HepG2 (cell line): Measurements from ENCODE around the gene CAVIN1. TPM values are rescaled to one million over a fixed set of nuclear protein-coding genes. Genes with fewer than 3 reads are reported as not detected.

Experiments used
- GZF1 ChIP-seq: sonication (generic); formaldehyde crosslinking; IDR thresholded peaks from 2 replicates; pipeline ENCODE4 v1.5.1; 2020; ENCODE audit warnings: mild to moderate bottlenecking, missing genetic modification reagents
- HMGXB4 ChIP-seq, 2 experiments: sonication (generic) in 1 of 2; formaldehyde crosslinking in 1 of 2; IDR thresholded peaks; 2 replicates each; pipeline versions ENCODE4 v1.4.0 to v1.6.1; 2018 to 2020; ENCODE audit warnings: missing genetic modification reagents in 2 of 2, borderline replicate concordance in 1 of 2, low read depth in 1 of 2, mild to moderate bottlenecking in 1 of 2, missing biosample characterization in 1 of 2
- KLF16 ChIP-seq, 2 experiments: sonication (generic) in 1 of 2; formaldehyde crosslinking in 1 of 2; IDR thresholded peaks; 2 replicates each; pipeline versions ENCODE4 v1.6.1 to v1.8.0; 2016 to 2023; ENCODE audit warnings: missing genetic modification reagents in 2 of 2, missing compliant biosample characterization in 1 of 2
- PATZ1 ChIP-seq: sonication (generic); formaldehyde crosslinking; IDR thresholded peaks from 2 replicates; pipeline ENCODE4 v1.4.0; 2020; ENCODE audit warnings: missing genetic modification reagents
- SKIL ChIP-seq: sonication (generic); formaldehyde crosslinking; IDR thresholded peaks from 2 replicates; pipeline ENCODE4 v1.8.0; 2022; ENCODE audit warnings: missing genetic modification reagents, mild to moderate bottlenecking, moderate library complexity, borderline replicate concordance
- THRA ChIP-seq: sonication (generic); formaldehyde crosslinking; IDR thresholded peaks from 2 replicates; pipeline ENCODE4 v1.4.0; 2020; ENCODE audit warnings: missing genetic modification reagents, borderline replicate concordance
- ZMYM4 ChIP-seq: sonication (generic); formaldehyde crosslinking; IDR thresholded peaks from 2 replicates; pipeline ENCODE4 v1.8.1; 2023; ENCODE audit warnings: mild to moderate bottlenecking, missing genetic modification reagents
- ZNF18 ChIP-seq: sonication (generic); formaldehyde crosslinking; IDR thresholded peaks from 2 replicates; pipeline ENCODE4 v1.8.0; 2022; ENCODE audit warnings: mild to moderate bottlenecking, missing genetic modification reagents; ENCODE audit not compliant: insufficient replicate concordance
- polyA plus RNA-seq, 8 experiments: library from polyadenylated mRNA; depleted of rRNA in 3 of 8; stranded (reverse) in 7 of 8; unstranded in 1 of 8; fragments of >200 nt; fragmentation: Illumina TruSeq in 4 of 8; extraction: Trizol in 4 of 8; gene quantifications; 2 replicates each; pipeline versions ENCODE4 v1.2.1 to v1.2.3, GENCODE V29; 2011 to 2016; ENCODE audit warnings: low read depth in 4 of 8, missing spikeins in 1 of 8, mixed read lengths in 1 of 8; ENCODE audit not compliant: insufficient read depth in 1 of 8
- total RNA-seq, 5 experiments: library from RNA; depleted of rRNA; stranded (reverse); fragments of >200 nt; fragmentation: Illumina TruSeq; extraction: Trizol; gene quantifications; 2 replicates each; pipeline ENCODE4 v1.2.3, GENCODE V29; 2016; ENCODE audit warnings: low read depth in 1 of 5
- TF ChIP-seq, protein P1 (sequence below): sonication (generic); formaldehyde crosslinking; IDR thresholded peaks from 2 replicates; pipeline ENCODE4 v1.4.0; 2020; ENCODE audit warnings: missing genetic modification reagents, borderline replicate concordance
- TF ChIP-seq, protein P2 (sequence below): sonication (generic); formaldehyde crosslinking; IDR thresholded peaks from 2 replicates; pipeline ENCODE4 v1.4.0; 2020; ENCODE audit warnings: mild to moderate bottlenecking, missing genetic modification reagents
- TF ChIP-seq, protein P3 (sequence below): sonication (generic); formaldehyde crosslinking; IDR thresholded peaks from 2 replicates; pipeline ENCODE4 v1.4.0; 2020; ENCODE audit warnings: mild to moderate bottlenecking, low read depth, missing genetic modification reagents

Gene CAVIN1
- total and polyA plus RNA-seq, 2 of the 13 experiments (the other 11 are each of a cell fraction or from before 2014, with no cell fraction given), result 15.9 to 25.5 TPM

DNA sequence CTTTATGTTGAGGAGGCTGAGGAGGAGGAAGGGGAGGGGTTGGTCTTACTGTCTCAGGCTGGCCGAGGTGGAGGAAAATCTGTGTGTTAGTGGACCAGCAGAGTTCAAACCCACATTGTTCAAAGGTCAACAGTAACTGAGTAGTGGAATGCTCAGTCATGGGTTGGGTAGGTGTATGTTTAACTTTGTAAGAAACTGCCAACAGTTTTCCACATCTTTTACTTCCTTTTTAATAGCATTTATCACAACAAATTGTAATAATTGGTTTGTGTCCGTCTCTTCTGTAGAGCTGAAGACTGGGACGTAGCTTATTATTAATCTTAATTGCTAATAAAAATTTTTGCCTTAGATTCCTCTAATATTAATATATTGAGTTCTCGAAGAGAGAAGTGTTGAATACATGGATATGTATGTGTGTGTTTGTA is 40.9 kb upstream of the CAVIN1 start (continued):
- TF ChIP-seq HMGXB4 (CRISPR knock-in tag; IDR thresholded peaks at IDR 0.05; ENCODE audit: borderline replicate concordance in 1 of 2, low read depth in 1 of 2), result peak in 1 of 2 experiments; percentile 18; a peak in 1 of 4 replicates
- no peak for TF ChIP-seq GZF1 (CRISPR knock-in tag)
- TF ChIP-seq KLF16 (CRISPR knock-in tag; IDR thresholded peaks at IDR 0.05), result peak in 1 of 2 experiments; percentile 48; a peak in 1 of 4 replicates
- no peak for TF ChIP-seq ZMYM4 (CRISPR knock-in tag)
- TF ChIP-seq, protein P1, sequence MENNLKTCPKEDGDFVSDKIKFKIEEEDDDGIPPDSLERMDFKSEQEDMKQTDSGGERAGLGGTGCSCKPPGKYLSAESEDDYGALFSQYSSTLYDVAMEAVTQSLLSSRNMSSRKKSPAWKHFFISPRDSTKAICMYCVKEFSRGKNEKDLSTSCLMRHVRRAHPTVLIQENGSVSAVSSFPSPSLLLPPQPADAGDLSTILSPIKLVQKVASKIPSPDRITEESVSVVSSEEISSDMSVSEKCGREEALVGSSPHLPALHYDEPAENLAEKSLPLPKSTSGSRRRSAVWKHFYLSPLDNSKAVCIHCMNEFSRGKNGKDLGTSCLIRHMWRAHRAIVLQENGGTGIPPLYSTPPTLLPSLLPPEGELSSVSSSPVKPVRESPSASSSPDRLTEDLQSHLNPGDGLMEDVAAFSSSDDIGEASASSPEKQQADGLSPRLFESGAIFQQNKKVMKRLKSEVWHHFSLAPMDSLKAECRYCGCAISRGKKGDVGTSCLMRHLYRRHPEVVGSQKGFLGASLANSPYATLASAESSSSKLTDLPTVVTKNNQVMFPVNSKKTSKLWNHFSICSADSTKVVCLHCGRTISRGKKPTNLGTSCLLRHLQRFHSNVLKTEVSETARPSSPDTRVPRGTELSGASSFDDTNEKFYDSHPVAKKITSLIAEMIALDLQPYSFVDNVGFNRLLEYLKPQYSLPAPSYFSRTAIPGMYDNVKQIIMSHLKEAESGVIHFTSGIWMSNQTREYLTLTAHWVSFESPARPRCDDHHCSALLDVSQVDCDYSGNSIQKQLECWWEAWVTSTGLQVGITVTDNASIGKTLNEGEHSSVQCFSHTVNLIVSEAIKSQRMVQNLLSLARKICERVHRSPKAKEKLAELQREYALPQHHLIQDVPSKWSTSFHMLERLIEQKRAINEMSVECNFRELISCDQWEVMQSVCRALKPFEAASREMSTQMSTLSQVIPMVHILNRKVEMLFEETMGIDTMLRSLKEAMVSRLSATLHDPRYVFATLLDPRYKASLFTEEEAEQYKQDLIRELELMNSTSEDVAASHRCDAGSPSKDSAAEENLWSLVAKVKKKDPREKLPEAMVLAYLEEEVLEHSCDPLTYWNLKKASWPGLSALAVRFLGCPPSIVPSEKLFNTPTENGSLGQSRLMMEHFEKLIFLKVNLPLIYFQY (CRISPR knock-in tag), result peak; percentile 59; the same call in 1 of the 2 replicates
- no peak for TF ChIP-seq ZNF18 (CRISPR knock-in tag)
- TF ChIP-seq, protein P2, sequence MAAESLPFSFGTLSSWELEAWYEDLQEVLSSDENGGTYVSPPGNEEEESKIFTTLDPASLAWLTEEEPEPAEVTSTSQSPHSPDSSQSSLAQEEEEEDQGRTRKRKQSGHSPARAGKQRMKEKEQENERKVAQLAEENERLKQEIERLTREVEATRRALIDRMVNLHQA, result no peak
- peak; percentile 54; the same call in 1 of the 2 replicates for TF ChIP-seq THRA (CRISPR knock-in tag)
- TF ChIP-seq, protein P3, sequence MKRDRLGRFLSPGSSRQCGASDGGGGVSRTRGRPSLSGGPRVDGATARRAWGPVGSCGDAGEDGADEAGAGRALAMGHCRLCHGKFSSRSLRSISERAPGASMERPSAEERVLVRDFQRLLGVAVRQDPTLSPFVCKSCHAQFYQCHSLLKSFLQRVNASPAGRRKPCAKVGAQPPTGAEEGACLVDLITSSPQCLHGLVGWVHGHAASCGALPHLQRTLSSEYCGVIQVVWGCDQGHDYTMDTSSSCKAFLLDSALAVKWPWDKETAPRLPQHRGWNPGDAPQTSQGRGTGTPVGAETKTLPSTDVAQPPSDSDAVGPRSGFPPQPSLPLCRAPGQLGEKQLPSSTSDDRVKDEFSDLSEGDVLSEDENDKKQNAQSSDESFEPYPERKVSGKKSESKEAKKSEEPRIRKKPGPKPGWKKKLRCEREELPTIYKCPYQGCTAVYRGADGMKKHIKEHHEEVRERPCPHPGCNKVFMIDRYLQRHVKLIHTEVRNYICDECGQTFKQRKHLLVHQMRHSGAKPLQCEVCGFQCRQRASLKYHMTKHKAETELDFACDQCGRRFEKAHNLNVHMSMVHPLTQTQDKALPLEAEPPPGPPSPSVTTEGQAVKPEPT, result no peak
- TF ChIP-seq SKIL (CRISPR knock-in tag), result no peak
- peak; percentile 27; the same call in 1 of the 2 replicates for TF ChIP-seq PATZ1
